Measurements from ENCODE around the gene CCDC3.

Gene CCDC3

GRCh38 chr10:12928571-12928970 lies 72.9 kb downstream of the CCDC3 start:
- FAIRE-seq (no peak), DNase-seq (ENCODE audit: insufficient read length, low spot score) (no peak)

DNA sequence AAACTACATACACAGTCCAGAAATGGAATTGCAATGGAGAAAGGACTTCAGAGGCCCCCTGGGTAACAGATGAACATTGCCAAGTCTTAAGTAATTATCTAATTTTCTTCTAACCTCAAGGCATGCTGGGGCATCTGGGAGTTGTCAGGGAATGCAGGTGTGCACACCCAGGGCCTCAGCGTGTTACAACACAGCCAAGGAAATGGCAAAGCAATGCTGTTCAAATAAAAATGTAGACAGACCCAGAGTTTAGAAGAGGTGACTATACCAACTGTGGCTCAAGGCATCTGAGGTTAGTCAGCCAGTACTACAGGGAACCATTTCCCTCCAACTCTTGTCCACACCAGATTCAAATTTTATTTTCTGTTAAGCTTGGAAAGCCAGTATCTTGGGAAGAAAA lies 73.6 kb downstream of the CCDC3 start:
- FAIRE-seq (no peak), DNase-seq (ENCODE audit: insufficient read length, low spot score) (no peak)

- DNase-seq (ENCODE audit: insufficient read length, low spot score) (no peak), FAIRE-seq (no peak)
Observed at GRCh38 chr10:12925845-12926244, 75.7 kb downstream of the CCDC3 start.

GRCh38 chr10:12924911-12925310 lies 76.6 kb downstream of the CCDC3 start:
- no peak for DNase-seq (ENCODE audit: insufficient read length, low spot score)
- FAIRE-seq = no peak

DNA sequence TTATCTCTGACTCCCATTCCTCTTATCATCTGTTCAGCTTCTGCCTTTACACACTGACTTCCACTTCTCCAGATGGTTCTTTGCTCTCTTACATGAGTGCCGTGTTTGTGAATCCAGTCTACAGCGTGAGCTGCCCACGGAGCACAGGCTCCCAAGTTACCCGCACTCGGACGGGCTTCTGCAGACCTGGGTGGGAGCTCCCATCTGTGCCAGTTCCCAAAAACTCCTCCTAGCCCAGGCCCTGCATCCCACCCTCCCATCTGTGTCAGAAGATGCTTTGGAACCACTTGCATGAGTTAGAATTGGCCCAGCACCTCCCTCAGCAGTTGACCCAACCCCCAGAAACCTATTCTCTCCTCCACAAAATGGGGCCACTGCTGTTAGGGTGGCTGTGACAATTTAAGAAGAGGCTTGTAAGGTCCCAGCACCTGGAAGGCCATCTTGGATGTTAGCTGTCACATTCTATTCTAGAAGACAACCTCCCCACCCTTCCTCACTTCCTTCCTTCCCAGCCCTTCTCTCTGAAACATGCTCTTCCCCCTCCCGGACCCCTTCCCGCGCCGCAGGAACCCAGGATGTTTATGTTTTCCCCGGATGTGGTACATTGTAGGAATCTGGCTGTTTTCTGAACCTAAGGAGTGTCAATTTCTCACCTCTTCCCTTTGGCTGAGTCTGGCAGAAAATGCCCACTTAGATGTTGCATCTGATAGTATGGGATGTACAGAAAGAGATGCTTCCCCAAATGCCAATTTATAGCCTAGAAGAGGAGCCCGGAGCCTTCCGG lies 79.2 kb downstream of the CCDC3 start:
- no peak for DNase-seq (ENCODE audit: insufficient read length, low spot score)

DNA sequence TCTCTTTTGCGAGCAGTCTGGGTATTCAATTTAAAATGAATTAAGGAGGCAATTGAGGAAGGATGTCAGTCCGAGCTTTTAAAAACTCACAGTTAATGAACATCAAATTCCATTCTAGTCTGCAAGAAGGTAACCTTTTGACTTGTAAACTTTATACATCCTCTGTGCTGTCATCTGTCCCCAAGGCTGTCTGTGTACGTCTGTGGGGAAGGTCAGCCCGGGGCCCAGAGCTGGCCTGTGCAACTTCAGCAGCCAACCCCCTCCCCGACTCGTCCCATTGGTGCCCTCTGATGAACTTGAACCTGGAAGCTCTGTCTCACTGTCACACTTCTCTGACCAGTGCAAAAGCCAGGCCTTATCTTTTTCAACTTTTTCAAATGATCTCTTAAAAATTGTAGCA lies 80.3 kb downstream of the CCDC3 start:
- DNase-seq (ENCODE audit: insufficient read length, low spot score) (no peak), FAIRE-seq (no peak)

More for the DNA sequence above, 79.2 kb downstream of the CCDC3 start:
- FAIRE-seq = no peak

DNA sequence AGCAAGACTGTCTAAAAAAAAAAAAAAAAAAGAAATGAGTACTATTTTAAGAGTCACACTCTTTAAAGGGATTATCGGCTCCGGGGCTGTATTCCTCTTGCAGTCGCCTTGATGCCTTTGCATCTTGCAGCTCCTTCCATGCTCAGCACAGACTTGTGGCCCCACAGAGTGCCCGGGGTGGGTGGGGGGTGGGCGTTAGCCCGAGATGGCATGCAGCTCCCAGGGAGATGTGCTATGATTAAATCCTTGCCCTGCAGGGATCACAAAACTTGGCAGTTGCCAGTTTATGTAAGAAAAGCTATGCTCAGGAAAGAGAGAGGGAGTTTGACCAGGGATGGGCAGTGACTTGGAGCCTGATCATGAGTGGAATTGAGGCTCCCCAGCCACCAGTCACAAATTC lies 81.9 kb downstream of the CCDC3 start:
- FAIRE-seq = no peak
- DNase-seq (ENCODE audit: insufficient read length, low spot score) = no peak

- FAIRE-seq (no peak), DNase-seq (ENCODE audit: insufficient read length, low spot score) (no peak)
Observed at GRCh38 chr10:12916587-12916986, 84.9 kb downstream of the CCDC3 start.

DNA sequence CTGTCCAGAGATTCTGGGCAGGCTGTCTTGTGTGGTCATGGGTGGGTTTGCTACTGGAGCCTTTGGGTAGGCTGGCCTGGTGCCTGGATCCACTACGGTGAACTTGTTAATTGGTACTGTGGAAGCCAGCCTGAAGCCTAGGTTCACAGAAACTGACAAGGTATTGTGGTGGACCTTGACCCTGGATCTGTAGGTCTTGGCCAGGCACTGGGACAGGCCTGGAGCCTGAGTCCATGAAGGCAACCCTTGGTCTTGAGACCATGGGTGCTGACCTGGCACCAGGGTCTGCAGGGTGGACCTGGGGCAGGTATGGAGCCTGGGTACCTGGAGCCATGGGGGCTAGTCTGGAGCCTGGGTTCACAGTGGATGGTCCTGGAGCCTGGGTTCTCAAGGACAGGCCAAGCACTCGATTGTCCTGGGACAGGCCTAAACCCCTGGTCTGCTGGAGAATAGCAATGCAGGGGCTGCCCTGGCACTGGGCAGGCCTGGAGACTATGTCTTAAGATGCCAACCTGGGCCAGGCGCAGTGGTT lies 85.8 kb downstream of the CCDC3 start:
- FAIRE-seq = no peak
- DNase-seq (ENCODE audit: insufficient read length, low spot score) = no peak

DNA sequence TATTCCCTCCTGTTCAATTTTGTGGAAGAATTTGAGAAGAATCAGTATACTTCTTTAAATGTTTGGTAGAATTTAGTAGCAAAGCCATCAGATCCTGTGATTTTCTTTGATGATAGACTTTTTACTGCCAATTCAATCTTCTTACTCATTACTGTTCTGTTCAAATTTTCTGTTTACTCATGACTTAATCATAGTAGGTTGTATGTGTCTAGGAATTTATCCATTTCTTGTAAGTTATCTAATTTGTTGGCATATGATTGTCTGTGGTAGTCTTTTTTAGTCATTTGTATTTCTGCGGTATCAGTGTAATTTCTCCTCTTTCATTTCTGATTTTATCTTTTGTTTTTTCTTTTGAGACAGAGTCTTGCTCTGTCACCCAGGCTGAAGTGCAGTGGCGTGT lies 87.4 kb downstream of the CCDC3 start:
- DNase-seq (ENCODE audit: insufficient read length, low spot score) = no peak
- no peak for FAIRE-seq

DNA sequence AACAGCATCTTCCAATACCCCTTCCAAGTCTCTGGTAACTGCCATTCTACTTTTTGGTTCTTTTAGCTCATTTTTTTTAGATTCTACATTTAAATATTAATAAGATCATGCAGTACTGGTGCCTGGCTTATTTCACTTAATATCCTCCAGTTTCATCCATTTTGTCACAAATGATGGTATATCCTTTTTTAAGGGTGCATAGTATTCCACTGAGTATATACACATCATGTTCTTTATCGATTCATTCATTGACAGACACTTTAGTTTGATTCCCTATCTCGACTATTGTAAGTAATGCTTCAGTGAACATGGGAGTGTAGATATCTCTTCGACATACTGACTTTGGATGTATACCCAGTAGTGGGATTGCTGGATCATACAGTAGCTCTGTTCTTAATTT lies 89.7 kb downstream of the CCDC3 start:
- DNase-seq (ENCODE audit: insufficient read length, low spot score) (no peak), FAIRE-seq (no peak)

DNA sequence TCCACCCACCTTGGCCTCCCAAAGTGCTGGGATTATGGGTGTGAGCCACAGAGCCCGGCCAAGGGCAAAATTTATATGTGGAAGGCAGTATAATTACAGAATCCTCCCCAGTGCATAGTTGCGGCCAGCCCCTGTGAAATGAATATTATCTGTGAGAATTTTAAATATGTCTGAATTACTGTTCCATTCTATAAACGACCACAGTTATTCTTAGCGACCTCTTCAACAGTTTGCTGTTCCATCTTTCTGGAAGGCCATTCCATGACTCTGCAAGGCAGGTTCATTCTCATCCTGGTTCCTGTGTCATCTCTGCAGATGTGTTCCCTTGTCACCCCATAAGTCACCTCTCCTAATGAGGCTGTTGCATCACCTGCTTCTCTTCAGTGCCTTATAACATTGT lies 90.7 kb downstream of the CCDC3 start:
- DNase-seq (ENCODE audit: insufficient read length, low spot score) (no peak), FAIRE-seq (no peak)

DNA sequence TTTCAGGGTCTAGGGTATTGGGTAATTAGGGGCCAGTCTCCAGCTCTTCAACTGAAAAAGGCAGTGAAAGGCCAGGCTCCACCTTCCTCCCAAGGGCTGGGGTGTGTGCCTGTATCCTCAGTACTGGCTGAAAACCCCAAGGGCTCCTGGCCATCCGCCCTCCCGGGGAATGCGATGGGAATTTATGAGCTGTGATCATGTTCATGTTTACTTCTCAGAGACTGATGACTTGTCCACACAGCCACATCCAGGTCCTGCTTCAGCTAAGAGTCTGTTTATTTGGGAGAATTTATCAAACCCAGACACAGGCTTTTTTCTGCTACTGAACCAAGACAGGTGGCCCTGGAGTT lies 91.7 kb downstream of the CCDC3 start:
- peak; percentile 17 for DNase-seq (ENCODE audit: insufficient read length, low spot score)
- no peak for FAIRE-seq

DNA sequence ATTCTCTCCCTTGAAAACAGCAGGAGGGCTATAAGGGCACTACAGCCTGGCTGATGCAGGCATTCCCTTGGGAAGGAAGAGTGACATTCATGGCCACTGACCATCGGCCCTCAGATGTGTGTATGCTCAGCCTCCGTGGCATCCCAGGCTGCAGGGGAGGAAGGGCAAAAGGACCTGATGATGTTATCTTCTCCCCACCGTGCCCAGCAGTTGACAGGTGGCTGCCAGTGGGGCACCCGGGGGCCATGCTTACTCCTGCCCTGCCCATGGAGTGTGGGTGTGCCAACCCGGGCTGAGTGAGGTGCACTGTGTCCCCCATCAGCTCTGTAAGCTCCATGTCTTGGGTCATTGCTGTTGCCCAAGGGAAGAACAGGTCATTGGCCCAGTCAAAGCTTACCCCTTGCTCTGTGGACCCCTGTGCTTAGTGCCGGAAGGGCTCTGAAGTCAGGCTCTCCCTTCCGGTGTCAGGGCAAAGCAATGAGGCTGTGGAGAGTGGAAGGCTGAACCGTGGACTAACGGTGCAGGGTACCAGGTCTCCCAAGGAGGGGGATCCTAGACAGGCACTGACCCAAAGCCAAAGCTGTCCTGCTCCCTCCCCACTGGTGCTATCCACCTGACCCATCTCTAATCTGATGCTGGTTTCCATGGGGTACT lies 92.2 kb downstream of the CCDC3 start:
- DNase-seq (ENCODE audit: insufficient read length, low spot score) = no peak
- FAIRE-seq = no peak

DNA sequence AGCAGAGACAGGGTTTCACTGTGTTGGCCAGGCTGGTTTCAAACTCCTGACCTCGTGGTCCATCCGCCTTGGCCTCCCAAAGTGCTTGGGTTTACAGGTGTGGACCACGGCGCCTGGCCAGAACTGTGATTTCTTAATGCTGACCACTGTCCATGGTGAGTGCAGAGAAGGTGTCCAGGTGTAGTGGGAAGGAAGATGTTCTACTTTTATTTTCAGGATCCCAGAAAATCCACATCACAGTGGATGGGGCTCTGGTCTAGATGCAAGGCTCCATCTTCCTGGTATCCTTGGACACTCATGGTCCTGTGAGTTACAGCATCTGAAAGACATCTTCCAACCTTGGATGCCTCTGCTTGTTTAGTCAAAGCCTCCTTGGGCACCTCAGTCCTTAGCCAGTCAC lies 92.7 kb downstream of the CCDC3 start:
- FAIRE-seq (no peak), DNase-seq (ENCODE audit: insufficient read length, low spot score) (no peak)

- no peak for FAIRE-seq
- peak; percentile 14 for DNase-seq (ENCODE audit: insufficient read length, low spot score)
Observed at GRCh38 chr10:12907656-12908055, 93.9 kb downstream of the CCDC3 start.

- DNase-seq (ENCODE audit: insufficient read length, low spot score) (no peak), FAIRE-seq (no peak)
Observed at GRCh38 chr10:12906051-12906541, 95.4 kb downstream of the CCDC3 start.

DNA sequence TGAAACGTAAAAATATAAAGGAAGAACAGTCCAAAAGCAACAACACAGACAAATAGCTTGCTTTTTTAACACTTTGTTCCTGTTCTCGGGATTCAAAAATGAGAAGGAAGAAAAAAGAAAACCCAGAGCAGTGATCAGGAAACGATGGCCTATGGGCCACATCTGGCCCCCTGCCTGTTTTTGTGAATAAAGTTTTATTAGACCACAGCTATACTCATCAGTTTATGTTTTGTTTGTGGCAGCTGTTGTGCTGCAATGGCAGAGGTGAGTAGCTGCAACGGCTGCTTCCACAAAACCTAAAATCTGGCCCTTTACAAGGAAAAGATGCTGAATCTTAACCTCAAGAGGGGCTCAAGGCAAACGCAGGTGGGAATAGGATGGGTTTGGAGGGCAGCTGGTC lies 96.4 kb downstream of the CCDC3 start:
- no peak for DNase-seq (ENCODE audit: insufficient read length, low spot score)
- FAIRE-seq = no peak

- no peak for FAIRE-seq
- no peak for DNase-seq (ENCODE audit: insufficient read length, low spot score)
Observed at GRCh38 chr10:12902851-12903358, 98.6 kb downstream of the CCDC3 start.

DNA sequence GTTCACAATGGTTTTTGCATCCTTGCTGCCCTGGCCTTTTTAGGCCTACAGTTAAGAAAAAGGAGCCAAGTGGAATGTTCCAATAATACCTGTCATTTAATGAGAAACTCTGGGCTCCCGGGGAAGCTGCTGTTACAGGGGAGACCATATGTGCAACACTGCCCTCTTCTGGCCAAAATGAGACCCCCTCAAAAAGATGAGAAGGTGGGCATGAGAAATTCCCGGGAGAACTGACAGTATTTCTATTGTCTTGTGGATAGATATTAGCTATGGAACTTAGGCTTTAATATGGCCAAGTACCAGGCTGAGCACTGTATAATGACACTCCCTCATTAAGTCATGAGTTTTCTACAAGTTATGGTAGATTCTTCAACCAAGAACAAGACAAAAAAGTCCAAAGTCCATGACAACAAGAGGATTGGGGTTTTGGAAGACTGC lies 99.4 kb downstream of the CCDC3 start:
- no peak for FAIRE-seq

GRCh38 chr10:12899546-12899945 lies 102.0 kb downstream of the CCDC3 start:
- FAIRE-seq (no peak), DNase-seq (ENCODE audit: insufficient read length, low spot score) (no peak)

More for the DNA sequence above, 99.4 kb downstream of the CCDC3 start:
- peak; percentile 72 for DNase-seq (ENCODE audit: insufficient read length, low spot score)

GRCh38 chr10:12898271-12898670 lies 103.2 kb downstream of the CCDC3 start:
- no peak for DNase-seq (ENCODE audit: insufficient read length, low spot score)
- no peak for FAIRE-seq
